ENCODE data around the gene SMG6.
A peak's percentile ranks its signal among the peaks of the same experiment; 100 is the strongest.

Gene SMG6

GRCh38 chr17:2070241-2071023, 233.2 kb downstream of the SMG6 start:
- DNase-seq: no peak

- no peak for DNase-seq
Observed at GRCh38 chr17:2068519-2069051, 235.0 kb downstream of the SMG6 start.

- DNase-seq: peak; percentile 58
Observed at GRCh38 chr17:2068031-2068518, 235.5 kb downstream of the SMG6 start.

- peak; percentile 47 for DNase-seq
Observed at GRCh38 chr17:2067608-2068024, 236.0 kb downstream of the SMG6 start.

GRCh38 chr17:2067048-2067561, 236.5 kb downstream of the SMG6 start:
- no peak for DNase-seq

GRCh38 chr17:2065949-2066400, 237.6 kb downstream of the SMG6 start:
- DNase-seq: peak; percentile 49

GRCh38 chr17:2064980-2065785, 238.4 kb downstream of the SMG6 start:
- DNase-seq: peak; percentile 69

GRCh38 chr17:2064520-2064971, 239.0 kb downstream of the SMG6 start:
- peak; percentile 46 for DNase-seq

GRCh38 chr17:2064147-2064489, 239.5 kb downstream of the SMG6 start:
- no peak for DNase-seq

GRCh38 chr17:2063261-2064146, 240.1 kb downstream of the SMG6 start:
- DNase-seq: peak; percentile 57

- peak; percentile 69 for DNase-seq
Observed at GRCh38 chr17:2062571-2063183, 240.9 kb downstream of the SMG6 start.

- DNase-seq: peak; percentile 52
Observed at GRCh38 chr17:2061441-2061958, 242.1 kb downstream of the SMG6 start.

- peak; percentile 53 for DNase-seq
Observed at GRCh38 chr17:2060681-2061440, 242.7 kb downstream of the SMG6 start.

- DNase-seq: no peak
Observed at GRCh38 chr17:2060385-2060658, 243.3 kb downstream of the SMG6 start.

GRCh38 chr17:2059547-2060384, 243.8 kb downstream of the SMG6 start:
- DNase-seq: no peak

- peak; percentile 76 for DNase-seq
Observed at GRCh38 chr17:2058586-2059546, 244.7 kb downstream of the SMG6 start.

- DNase-seq: peak; percentile 66
Observed at GRCh38 chr17:2057760-2058585, 245.6 kb downstream of the SMG6 start.

Data from right forelimb (tissue), 1 donor.